ENCODE results near the gene ZNF264.

DNA sequence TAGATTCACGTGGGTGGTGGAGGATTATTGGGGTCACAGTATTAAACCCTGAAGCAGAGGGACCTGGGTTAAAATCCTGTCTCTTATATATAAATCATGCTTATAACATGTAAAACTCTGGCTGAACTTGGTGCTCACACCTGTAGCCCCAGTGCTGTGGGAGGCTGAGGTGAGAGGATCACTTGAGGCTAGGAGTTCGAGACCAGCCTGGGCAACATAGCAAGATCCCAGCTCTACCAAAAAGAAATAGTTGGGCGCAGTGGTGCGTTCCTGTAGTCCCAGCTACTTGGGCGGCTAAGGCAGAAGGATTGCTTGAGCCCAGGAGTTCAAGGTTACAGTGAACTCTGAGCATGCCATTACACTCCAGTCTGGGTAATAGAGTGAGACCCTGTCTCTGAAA lies 51.5 kb downstream of the ZNF264 start:
- no peak for TF ChIP-seq CTCF (IDR thresholded peaks at IDR 0.05)
- no peak for TF ChIP-seq POLR2A (IDR thresholded peaks at IDR 0.05)

All from Peyer's patch (tissue), 4 donors.